AG08396 (cell line): Measurements from ENCODE around the gene KIF16B.
A peak's percentile ranks its signal among the peaks of the same experiment; 100 is the strongest.
"Not testable (repeated sequence)": the region's sequence is repeated elsewhere in the genome, so short reads cannot be mapped to it uniquely, and the experiment has no call there.

Source experiments
- DNase-seq: peaks from one replicate; pipeline ENCODE4 v3.0.0; 2012; ENCODE audit warnings: low spot score, mixed read lengths

KIF16B gene

DNA sequence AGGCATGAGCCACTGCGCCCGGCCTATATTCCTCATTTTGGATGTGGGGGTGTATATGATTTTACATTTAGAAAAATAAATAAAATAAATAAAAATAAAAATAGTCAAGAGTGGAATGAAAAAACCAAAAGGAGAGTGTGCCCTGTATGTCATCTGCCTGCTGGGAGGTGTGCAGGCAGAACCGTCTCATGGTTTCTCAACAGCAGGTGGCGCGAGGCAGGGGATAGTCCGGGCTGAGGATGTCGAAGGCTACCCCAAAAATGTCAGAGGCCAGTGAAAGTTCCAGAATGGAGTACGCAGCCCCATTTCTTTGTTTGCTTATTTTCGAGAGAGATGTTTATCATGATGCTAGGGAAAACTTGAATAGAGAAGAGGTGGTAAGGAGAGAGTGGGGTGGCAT is 16.4 kb upstream of the KIF16B start:
- DNase-seq = no peak

DNA sequence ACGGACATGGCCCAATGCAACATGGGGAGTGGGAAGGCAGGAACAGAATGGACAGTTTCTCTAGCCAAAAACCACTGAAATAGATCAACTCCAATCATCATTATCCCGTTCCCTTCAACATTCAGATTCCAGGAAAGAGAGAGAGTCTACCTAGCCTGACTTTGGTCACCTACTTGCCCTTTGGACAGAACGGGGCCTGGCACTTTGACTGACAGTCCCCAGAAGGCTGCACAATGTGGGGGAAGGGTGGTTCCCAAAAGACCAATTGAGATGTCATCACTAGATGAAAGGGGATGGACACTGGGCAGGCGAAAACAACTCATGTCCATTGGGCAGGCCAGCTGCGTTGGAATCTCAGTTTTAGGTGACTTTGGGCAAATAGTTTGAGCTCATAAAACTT is 15.0 kb upstream of the KIF16B start:
- no peak for DNase-seq

DNA sequence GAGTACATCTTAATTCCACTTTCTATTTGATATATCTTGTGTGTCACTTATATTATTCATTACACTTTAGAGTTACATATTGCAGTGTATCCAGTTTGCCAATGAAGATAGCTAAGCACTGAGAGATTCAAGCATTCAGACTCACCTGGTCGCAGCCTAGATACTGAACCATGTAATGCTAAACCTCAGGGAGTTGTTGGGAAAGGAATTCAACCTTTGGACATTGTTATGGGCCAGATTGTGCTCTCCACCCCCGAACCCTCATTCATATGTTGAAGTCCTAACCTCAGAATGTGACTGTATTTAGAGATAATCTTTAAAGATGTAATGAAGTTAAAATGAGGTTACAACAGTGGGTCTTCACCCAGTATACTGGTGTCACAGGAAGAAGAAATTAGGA is 13.8 kb upstream of the KIF16B start:
- DNase-seq = no peak

DNA sequence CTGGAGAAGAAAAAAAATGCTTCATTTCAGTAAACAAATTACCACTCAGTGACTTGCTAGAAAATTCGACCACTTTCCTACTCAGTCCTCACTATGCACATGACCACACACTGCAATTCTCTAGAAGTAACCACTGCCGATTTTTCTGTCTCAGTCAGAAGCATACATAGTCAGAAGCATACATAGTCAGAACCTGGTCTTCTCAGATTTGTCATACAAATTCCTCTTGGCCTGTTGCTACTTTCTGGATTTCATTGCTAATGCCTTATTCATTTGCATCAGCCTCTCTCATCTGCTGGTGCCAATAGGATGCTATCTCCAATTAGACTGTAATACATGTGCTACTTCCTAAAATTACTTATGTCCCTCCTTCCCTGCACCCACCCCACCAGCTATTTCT is 10.2 kb upstream of the KIF16B start:
- DNase-seq = no peak

DNA sequence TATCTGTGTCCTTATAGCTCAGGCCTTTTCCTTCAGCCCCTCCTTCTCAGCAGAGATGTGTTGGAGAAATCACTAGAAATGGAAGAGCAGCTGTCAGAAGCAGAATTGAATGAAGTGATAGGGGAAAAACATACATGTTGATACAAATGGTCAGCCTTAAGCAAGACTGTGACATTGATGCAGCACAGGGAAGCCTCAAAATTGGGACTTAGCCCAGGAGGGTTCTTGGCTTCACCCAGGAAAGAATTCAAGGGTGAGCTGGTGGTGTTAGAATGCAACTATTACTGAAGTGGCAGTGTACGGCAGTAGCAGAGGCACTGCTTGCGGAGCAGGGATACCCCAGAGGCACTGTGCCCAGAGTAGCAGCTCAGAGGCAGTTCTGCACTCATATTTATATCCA is 8.0 kb upstream of the KIF16B start:
- DNase-seq = no peak

DNA sequence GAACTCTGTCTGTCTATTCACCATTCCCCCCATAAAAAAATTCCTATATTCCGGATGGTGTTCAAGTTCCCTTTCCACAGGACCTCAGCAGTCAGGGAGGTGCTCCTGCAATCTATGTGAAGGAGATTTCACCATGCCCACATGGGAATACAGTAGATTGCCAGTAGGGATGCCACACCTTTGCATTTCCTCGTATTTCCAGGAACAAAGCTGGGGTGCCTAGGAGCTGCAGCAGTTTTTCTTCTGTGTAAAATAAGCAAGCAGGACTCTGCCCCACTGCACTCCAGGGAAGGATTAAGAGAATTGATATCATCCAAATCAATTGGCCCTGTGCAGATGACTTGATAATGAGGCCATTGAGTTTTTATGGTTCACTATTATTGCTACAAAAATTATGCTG is 7.4 kb upstream of the KIF16B start:
- no peak for DNase-seq

DNA sequence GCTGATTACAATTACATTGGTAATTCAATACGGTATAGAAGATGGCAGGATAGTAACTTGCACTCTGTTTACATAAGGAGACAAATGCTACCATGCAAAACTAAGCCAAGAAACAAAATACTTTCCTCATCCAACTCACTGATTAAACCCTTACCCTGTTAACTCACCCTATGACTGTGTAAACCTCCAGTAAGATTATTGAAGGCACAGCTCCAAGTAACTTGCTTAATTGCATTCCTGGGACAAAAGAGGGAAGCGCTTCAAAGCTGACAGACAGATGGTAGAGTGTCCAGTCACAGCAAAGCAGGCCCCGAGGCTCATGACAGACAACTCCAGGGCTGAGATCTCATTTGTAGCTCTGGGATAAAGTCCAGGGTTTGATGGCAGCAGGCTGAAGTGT is 6.9 kb upstream of the KIF16B start:
- DNase-seq = peak; percentile 57

DNA sequence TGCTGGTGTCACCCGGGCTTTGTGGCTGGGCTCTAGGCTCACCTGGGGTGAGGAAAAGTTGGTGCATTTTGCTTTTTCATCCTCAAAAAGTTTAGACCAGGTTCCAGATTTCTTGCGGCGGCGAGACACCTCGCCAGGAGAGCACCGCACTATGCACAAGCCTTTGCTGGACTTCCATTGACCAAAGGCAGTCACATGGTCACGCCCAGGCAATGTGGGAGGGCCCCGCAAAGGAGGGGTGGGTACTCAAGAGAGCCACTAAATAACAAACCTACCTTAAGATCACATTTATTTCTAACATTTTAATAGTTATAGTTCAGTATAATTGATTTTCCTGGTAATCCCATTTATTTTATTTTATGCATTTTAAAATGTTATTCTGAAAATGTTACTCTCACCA is 3.0 kb upstream of the KIF16B start:
- DNase-seq = no peak

DNA sequence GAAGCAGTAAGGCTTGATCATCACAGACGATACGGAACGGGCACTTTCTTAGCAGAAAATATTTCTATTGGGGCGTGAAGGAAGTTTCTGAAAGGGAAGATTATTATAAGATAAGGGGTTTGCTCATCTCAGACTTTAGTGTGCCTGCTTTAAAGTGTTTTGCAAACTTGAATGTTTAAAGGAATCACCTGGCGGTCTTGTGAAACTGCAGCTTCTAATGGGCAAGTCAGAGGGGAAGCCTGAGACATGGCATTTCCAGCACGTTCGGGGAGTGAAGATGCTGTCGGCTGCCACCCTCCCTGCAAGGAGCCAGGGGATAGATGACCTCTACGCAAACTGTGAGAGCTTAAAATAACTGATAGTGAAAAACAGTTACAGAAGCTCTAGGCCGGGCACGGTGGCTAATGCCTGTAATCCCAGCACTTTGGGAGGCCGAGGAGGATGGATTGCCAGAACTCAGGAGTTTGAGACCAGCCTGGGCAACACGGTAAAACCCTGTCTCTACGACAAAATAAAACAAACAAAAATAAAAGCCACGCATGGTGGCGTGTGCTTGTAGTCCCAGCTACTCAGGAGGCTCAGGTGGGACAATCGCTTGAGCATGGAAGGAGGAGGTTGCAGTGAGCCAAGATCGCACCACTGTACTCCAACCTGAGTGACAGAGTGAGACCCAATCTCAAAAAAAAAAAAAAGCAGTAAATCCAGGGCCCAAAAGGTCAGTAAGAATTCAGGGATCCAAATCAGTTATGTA is 2.3 kb upstream of the KIF16B start:
- no peak for DNase-seq

DNA sequence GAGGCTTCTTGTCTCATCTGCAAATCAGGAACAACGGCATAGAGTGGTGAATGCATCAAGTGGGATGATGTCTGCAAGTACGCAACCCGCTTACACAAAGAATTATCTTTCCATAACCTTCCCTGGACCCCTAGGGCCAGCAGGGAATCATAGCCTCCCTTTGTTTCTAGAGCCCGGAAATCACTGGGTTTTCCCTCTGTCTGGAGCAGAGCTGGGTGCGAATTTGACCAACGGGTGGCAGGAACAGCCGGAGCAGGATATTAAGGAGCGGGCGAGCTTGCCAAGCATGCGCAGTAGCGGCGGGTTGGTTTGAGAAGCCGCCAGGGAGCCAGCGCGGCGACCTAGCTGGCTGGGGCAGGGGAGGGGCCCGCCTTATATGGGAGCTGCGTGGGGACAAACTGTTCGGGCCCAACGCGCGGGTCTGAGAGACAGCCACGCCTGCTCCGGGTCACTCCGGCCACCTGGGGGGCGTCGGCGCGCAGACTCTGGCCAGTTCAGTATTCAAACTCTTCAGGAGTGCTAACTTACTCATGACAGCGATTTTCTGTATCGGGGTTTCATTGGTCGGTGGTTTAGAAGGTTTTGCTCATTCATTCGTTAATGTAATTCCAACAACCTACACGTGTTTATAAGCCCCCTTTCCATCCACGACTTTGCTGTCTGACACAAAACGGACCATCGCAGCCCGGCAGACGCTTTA is 1.6 kb upstream of the KIF16B start:
- DNase-seq = peak; percentile 95

DNA sequence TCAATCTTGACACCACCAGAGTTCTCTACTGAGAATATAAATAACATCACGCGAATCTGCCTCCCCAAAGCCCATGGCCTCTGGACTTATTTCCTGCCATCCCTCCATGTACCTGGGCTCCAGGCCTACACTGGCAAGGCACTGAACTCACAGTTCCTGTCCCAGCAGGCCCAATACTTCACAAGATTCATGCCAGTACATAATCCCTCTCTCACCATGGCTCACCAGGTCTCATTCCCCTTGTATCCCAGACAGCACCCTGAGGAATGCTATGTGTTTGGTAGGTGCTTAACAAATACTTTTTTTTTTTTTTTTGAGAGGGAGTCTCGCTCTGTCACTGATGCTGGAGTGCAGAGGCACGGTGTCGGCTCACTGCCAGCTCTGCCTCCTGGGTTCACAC is 1.9 kb downstream of the KIF16B start:
- DNase-seq = no peak

DNA sequence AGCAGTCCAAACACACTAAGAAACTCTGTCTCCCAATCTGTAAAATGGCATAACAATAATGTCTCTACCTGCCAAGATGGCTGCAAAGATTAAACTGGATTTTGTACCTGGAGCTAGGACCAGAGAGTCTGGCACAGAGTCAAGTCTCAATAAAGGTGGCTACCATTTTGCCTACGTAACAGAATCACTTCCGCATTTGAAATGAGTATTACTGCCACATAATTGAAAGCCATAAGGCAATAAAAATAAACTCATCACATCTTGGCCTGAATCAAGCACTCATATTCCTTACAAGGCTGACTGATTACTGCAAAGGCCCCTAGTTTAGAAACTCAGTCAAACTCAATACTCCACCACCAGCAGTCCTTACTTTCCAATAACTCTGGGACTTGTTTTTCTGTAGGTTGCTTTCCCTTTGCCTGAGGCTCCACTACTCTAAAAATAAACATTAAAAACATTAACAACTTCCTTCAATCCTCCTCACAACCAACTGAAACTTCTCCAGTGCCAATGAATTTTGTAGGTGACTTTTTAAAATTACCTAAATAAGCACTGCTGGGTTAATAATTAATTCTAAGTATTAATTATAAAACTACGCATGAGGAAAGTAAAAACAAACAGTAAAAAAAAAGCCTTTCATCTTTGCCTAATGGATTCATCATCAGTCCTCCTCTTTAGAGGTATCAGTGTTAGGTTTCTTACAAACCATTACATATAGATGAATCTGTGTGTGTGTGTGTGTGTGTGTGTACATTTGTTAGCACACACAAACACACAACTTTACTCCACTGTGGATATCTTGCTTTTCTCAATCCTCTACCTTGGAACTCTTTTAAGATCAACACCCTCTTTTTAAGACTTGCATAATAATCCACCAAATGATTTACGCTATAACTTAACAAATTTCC is 3.7 kb downstream of the KIF16B start:
- no peak for DNase-seq

DNA sequence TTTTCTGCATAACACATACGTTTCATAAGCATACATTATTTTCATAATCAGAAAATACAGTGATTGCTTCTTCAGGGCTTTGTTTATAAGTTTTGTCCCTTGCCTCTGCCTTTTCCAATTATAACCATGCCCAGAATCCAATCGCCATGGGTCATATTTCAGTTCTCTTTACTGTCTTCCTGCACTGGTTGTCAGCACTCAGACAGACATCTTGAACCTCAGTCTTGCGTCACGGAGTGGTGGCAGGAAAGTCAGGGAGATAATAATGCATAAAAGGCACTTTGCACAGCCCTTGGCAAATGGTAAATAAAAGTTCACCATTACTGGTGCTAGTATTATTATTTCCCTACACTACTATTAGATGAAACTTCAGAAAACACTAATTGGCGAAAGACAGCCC is 7.2 kb downstream of the KIF16B start:
- DNase-seq = no peak

DNA sequence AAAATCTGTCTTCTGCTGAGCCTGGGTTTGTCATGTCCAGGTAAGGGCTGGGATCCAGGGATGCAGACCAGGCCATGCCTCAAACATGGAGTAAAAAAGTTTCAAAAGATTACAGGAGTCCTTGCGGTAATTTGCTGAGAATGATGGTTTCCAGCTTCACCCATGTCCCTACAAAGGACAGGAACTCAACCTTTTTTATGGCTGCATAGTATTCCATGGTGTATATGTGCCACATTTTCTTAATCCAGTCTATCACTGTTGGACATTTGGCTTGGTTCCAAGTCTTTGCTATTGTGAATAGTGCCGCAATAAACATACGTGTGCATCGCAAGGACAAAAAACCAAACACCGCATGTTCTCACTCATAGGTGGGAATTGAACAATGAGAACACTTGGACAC is 9.2 kb downstream of the KIF16B start:
- DNase-seq = not testable (repeated sequence)

DNA sequence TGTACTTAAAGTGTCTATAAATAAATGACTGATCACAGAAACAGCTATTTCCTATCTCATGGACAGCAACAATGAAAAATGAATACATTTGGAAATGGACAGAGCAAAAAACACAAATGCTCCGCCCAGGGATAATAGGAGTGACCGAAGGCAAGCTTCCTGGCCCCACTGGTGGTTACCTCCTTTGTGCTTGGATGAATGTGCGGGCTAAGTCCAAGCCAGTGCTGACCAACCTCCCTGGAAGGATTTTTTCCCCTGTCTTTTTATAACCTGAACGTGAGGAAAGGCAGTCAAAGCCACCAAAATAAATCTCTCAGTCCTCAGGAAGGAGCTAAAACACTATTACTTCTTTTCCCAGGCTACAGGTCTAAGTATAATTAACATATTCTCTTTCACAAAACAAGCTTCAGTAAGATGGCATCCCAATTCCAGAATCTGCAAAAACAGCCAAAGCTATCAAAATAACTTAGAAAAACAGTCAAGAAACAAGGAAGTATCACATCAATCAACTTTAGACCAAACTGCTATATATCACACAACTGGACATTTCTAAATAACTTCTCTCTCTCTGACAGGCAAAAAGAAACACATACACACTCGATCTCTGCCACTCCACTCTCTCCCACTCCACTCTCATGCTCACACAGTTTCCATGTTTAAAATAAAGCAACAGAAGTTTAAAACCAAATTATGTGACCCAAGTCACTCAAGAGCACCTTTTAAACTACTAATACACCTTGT is 10.0 kb downstream of the KIF16B start:
- DNase-seq = no peak

DNA sequence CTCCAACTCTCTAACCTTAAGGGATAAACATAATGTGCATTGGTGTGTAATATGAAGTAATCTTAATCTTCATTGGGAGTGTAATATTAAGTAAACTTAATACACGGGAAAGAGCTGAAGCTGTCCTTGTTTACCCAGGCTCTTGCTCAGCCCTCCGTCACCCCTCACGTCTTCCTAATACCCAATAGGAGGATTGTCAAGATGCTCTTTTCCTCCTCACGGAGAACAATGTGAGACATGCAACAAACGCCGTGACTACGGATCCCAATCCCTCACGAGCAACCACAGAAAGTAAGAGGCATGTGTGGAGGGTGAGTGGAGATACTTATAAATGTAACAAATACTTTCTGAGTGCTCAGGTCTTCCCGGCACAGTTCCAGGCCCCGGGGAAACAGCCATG is 11.0 kb downstream of the KIF16B start:
- no peak for DNase-seq

DNA sequence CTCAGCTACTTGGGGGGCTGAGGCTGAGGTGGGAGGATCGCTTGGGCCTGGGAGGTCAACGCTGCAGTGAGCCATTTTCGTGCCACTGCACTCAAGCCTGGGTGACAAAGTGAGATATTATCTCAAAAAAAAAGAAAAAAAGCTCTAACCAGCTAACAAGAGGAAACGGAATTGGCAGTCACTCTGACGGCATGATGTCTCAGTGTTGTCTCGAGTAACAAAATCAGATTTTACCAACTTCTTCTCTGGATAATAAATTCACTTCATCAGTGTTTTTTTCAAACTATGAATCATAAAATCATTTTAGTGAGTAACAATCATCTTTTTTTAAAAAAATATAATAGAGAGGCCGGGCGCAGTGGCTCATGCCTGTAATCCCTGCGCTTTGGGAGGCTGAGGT is 12.6 kb downstream of the KIF16B start:
- no peak for DNase-seq

DNA sequence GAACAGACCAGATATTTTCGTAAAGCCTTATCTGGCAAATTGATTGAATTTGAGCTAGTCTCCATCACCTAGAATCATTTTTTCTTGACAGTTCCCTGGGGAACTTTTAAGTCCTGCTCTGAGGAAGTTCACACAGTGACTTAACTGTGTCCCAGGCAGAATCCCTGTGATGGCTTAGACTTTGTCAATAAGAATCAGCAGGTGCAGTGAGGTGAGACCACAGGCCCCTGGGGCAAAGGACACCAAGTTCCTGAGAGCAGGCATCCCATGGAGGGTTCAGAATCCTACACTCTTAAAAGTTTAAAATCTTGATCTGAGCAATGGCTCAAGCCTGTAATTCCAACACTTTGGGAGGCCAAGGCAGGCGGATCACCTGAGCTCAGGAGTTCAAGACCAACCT is 13.0 kb downstream of the KIF16B start:
- no peak for DNase-seq

DNA sequence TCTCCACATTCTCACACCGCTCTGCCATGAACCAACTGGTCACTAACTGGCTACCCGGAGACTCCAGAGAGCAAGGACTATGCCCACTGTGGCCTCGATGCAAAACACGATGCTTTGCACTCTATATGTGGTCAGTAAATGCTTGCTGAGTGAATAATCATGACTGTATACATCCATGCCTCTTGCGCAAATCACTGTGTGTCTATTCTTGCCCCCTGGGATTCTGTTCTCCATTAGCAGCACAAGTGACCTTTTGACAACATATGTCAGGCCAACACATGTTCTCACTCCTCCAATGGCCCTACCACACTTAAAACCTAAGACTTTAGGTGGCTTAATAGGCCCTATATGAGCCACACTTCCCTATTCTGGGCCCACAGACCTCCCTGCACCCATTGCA is 16.9 kb downstream of the KIF16B start:
- DNase-seq = no peak

DNA sequence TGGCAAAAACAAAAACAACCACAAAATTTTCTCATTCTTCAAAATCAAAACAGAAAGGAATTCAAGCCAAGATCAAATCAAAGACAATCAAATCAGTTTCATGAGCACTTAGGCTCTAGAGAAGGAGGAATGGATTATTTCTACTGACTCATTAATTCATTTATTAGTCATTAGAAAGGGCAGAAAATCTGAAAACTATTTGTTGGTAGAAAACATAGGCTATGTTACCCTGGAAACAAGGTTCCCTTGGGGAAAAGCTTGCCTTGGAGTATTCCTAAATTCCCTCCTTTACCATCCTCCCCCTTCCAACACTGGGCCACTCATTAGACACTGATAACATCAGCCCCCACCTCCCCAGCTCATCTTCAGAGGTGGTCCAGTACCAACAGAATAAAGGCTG is 17.5 kb downstream of the KIF16B start:
- DNase-seq = no peak

DNA sequence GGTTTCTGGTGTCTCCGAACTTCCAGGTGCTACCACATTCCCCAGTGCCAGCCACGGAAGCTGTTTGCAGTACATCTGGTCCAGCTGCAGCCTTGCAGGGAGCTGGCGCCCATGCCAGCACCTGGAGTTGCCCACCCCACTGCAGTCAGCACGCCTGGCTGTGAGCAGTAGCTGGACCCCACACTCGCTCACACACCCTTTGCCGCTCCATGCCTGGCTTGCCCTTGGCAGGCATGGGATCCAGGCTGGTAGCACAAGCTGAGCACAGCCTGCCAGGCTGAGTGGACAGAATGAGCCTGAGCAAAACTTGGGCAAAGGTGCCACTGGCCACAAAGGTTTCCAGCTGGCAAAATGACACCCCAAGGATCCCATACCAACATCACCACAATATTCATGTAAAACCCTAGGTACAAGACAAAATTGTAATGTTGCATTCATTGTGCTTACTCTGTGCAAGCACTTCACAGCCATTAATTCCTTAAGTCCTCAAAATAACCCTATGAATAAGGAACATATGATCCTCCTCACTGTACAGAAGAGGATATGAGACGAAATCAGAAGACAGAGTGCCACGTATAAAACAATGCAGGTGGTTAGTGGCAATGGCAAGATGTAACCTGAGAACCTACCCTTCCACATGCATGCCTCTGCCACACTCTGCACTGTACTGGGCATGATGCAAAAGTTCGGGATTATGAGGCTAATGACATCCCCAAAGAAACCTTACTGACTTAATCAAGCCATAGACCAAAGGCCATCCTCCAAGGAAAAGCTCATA is 18.3 kb downstream of the KIF16B start:
- no peak for DNase-seq
